Amygdala (tissue), 56 donors: ENCODE data around the gene GALNT13.

Experiments used
- DNase-seq, 56 donors: peaks; one replicate each; lab custom pipeline; 2025; lab: John Stamatoyannopoulos, UW

The GALNT13 gene

GRCh38 chr2:154097833-154098398, 226.2 kb downstream of the GALNT13 start:
- no peak for DNase-seq

- no peak for DNase-seq
These were observed 249.0 kb downstream of the GALNT13 start for GRCh38 chr2:154120706-154121105.

DNA sequence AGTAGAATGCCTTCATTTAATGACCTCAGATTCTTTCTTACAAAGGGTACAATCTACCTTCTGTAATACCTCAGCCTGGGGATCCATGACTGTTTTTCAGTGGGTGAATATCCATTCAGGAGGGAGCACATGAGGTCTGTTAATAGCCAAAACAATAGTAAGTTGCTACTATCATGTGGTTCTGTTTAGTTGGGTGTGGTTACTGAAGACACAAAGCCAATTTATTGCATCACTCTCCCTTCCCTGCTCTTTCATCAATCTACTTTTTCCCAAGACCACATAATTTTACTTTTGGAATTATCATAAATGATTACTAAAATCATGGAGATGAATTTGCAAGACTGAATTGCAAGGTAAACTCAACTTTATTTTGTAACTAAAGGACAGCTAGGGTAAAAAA, 254.2 kb downstream of the GALNT13 start:
- DNase-seq = no peak

DNA sequence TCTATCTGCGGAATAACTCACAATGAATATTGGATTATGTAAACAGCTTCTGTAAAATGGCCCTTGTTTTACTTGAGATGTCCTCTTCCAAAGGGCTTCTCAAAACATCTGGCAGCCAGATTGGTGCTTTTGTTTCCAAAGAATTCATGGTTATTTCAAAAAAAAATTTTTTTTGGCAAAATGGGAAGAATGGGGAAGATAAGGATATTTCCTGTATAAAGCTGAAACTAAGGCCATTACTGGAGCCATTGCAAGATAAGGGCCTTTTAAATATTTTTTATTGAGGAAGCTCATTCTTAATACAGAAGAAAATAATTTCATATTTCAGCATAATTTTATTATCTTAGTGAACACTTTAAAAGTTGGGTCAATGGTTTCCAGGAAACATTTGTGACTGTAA, 259.1 kb downstream of the GALNT13 start:
- DNase-seq = no peak

DNA sequence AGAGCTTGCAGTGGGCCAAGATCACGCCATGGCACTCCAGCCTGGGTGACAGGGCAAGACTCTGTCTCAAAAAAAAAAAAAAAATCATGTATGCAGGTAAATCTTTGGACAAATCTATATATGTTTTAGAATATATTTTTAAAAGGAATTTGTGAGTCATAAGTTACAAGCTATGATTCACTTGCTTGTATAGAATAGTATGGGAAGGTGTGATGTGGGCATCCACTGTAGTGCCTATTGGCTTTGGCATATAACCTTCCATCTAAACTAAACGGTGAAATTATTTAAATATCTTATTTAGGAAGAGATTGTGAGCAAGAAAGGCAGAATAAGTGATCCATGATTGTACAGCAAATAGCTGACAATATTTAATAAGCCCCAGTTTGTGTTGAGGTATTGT, 261.1 kb downstream of the GALNT13 start:
- no peak for DNase-seq

GRCh38 chr2:154133823-154134222, 262.1 kb downstream of the GALNT13 start:
- DNase-seq = no peak

- no peak for DNase-seq
These were observed 268.7 kb downstream of the GALNT13 start for GRCh38 chr2:154140249-154141025.

- DNase-seq = no peak
These were observed 270.8 kb downstream of the GALNT13 start for GRCh38 chr2:154142480-154142879.

GRCh38 chr2:154143105-154143504, 271.4 kb downstream of the GALNT13 start:
- no peak for DNase-seq

GRCh38 chr2:154158101-154158500, 286.4 kb downstream of the GALNT13 start:
- no peak for DNase-seq

- DNase-seq = peak in 4 of 56 donors; percentile 6 to 12 (median 10)
These were observed 289.6 kb downstream of the GALNT13 start for GRCh38 chr2:154161286-154161685.

DNA sequence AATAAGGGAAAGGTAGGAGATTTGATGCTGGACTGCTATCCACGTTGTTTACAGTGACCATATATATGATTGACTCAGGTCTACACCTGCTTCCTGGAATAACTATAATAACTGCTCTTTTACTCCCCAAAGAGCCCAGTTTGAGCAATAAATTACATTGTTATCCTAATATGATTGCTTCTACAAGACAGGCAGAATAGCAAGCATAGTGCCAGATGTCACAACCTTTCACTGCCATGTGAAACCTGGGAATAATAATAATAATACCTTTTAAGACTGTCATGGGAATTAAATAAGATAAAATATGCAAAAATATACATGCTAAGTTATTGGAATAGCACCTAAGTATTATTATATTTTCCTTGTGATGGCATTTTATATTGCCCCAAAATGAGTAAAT, 298.7 kb downstream of the GALNT13 start:
- DNase-seq = no peak

DNA sequence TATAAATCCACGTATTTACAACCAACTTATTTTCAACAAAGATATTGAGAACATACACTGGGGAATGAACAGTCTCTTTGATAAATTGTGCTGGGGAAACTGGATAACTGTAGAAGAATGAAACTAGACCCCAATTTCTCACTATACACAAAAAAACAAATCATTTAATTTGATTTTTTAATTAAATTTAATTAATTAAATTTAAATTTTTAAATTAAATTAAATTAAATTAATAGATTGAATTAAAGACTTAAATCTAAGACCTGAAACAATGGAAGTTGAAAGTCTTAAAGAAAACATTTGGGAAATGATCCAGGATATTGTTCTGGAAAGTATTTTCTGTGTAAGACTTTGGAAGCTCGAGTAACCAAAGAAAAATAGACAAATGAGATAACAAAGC, 301.4 kb downstream of the GALNT13 start:
- DNase-seq = no peak

- no peak for DNase-seq
These were observed 302.2 kb downstream of the GALNT13 start for GRCh38 chr2:154173919-154174318.

GRCh38 chr2:154182008-154182407, 310.3 kb downstream of the GALNT13 start:
- DNase-seq = no peak

GRCh38 chr2:154187948-154188347, 316.2 kb downstream of the GALNT13 start:
- DNase-seq = no peak

DNA sequence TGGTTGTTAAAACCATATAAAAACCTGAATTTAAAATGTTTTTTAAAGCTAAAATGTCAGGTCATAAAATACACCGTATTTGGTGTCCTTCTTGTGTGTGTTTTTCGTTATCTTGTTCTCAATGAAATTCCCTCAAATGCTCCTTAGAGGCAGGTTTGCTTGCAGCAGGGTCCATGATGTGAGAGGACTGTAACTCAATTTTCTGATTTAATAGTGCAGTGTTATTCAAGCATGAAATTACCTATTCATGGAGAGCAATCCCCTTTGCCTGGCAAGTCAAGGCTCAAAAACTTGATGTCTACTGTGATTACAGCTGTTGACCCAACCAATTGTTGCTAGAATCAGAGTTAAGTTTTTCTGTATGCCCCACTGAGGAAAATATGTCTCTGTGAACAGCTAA, 318.2 kb downstream of the GALNT13 start:
- no peak for DNase-seq

DNA sequence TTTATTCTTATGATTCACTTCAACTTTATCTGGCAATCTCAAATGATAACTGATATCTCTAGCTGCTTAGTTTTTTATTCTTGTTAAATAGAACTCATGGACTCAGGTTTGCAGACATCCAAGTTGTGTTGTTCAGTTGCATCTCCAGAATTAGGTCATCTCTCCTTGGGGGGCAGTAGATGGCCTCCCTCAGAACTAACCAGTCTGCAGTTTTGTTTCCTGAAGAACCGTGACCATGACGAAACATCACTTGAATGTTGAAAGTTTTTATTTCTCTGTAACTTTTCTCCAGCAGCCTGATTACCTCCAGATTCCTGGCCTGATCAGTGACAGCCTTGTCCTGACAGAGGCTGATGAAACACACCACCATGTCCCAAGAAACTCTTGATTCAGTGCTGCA, 321.5 kb downstream of the GALNT13 start:
- no peak for DNase-seq

DNA sequence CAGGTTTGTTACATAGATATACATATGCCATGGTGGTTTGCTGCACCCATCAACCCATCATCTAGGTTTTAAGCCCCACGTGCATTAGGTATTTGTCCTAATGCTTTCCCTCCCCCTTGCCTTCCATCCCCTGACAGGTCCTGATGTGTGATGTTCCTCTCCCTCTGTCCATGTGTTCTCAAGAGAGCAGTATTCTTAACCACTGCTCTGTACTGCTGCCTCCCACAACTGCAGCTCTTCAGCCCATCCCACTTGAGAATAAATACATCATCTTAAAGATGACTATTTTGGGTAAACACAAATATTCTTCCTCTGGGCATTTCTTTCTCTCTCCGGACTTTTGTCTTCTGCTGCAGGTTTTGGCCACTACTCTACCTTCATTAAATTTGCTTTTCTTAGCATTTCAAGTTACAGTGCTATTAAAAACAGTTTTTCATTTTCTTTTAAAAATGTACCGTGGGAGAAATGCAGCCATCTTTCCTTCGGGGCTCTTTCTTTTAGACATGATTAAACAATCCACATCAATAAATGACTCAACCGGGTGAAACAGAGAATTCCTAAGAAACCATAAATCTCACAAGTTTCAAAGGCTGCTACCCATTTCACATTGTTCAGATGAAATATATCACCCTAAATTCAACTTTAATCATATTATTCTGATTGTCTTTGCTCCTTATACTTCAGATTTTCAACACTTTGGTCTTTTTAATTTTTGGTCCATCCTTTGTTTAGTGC, 323.4 kb downstream of the GALNT13 start:
- no peak for DNase-seq

DNA sequence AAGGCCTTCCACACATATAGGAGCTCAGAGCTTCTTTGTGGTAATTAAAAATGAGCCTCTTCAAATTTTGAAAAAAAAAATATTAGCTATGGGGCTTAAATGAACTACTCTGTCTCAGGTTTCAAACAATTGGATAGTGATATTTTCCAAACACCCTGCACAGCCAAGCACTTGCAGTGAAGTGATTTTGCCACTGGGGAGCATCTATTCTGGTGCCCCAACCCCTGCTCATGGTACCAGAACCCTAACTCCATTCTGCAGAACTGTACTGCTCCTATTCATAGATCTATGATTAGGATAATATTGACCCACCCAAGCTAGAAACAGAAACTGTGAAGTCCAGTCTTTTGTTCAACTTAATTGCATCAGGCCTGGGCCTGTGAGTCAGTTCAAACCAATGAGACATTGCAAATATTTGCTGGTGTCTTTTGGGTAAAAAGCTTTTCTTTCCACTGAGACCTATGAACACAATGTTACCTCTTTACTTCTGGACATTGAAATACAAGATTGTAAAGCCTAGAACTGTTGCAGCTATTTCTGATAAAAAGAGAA, 324.0 kb downstream of the GALNT13 start:
- DNase-seq = no peak

- DNase-seq = no peak
These were observed 327.1 kb downstream of the GALNT13 start for GRCh38 chr2:154198866-154199265.
